Limb (tissue), 2 donors: ENCODE data around the gene C16orf96.
A peak's percentile ranks its signal among the peaks of the same experiment; 100 is the strongest.
"Not testable (repeated sequence)": the region's sequence is repeated elsewhere in the genome, so short reads cannot be mapped to it uniquely, and the experiment has no call there.

Source experiments
- DNase-seq, 2 donors: peaks; one replicate each; pipeline ENCODE4 v3.0.0-alpha.2; 2016; ENCODE audit errors: extremely low spot score in 2 of 2

The C16orf96 gene

DNA sequence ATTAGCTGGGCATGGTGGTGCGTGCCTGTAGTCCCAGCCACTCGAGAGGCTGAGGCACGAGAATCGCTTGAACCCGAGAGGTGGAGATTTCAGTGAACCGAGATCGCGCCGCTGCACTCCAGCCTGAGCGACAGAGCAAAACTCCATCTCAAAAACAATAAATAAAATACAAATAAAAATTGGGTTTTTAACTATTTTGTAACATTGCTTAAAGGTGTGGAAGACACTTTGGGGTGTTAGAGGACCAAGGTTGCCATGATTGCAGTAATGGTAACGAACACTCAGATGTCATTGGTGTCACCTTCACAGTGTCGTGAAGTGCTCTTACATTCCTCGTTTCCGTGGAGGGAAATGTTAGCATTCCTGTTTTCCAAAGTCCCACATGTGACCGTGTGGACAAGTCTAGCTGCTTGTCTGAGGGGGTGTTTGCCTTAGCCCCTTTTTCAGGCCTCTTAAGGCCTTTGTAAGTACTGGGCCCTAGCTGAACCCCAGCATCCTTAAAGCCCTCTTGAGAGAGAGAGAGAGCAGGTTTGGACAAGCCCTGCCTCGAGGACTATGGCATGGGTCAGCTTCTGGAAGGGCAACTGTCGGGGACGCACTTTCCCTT is 8.6 kb downstream of the C16orf96 start:
- DNase-seq = no peak

GRCh38 chr16:4566144-4566543 is 10.0 kb downstream of the C16orf96 start:
- no peak for DNase-seq

- no peak for DNase-seq
These were observed 13.9 kb downstream of the C16orf96 start for GRCh38 chr16:4570086-4570485.

GRCh38 chr16:4570688-4571321 is 14.7 kb downstream of the C16orf96 start:
- DNase-seq = no peak

GRCh38 chr16:4572715-4573114 is 16.6 kb downstream of the C16orf96 start:
- peak in 1 of 2 donors; percentile 7 for DNase-seq

DNA sequence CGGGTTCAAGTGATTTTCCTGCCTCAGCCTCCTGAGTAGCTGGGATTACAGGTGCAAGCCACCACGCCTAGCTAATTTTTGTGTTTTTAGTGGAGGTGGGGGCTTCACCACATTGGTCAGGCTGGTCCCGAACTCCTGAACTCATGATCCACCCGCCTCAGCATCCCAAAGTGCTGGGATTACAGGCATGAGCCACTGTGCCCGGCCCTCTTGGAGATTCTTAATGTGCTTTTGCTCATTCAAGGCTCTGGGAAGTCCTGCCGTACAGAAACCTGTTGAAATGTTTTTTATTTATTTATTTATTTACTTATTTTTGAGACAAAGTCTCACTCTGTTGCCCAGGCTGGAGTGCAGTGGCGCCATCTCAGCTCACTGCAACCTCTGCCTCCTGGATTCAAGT is 17.8 kb downstream of the C16orf96 start:
- not testable (repeated sequence) for DNase-seq

DNA sequence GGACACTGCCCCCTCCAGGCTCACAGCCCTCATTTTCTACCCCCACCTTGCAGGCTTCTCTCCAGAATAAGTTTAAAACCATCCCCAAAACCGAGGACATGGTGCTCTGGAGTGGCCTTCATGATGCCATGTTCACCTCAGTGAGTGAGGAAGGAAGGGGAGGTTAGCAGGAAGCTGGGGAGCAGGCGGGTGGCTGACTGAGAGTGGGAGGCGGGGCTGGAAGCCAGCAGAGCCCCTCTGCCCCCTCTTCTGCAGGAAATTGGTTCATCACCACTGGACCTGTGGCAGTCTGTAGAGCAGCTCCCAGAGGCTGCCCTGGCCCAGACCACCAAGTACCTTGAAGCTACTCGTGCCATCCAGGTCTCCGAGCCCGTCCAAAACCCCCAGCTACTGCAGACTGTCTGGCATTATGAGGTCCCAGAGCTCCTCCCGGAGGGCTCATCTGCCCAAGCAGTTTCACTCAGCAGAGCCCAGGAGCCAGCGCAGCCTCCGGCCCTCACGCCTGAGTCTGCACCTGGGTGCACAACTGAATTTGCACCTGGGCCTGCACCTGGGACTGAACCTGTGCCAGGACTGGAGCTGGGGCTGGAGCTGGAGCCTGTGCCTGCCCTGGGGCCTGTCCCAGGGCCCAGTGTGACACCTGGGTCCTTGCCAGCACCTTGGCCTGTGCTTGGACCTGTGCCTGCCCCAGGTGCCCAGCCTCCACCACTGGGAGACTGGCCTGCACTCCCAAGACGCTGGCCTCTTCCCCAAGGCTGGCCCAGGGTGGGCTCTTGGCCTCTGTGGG is 19.0 kb downstream of the C16orf96 start:
- no peak for DNase-seq

GRCh38 chr16:4576008-4576407 is 19.9 kb downstream of the C16orf96 start:
- DNase-seq = no peak

DNA sequence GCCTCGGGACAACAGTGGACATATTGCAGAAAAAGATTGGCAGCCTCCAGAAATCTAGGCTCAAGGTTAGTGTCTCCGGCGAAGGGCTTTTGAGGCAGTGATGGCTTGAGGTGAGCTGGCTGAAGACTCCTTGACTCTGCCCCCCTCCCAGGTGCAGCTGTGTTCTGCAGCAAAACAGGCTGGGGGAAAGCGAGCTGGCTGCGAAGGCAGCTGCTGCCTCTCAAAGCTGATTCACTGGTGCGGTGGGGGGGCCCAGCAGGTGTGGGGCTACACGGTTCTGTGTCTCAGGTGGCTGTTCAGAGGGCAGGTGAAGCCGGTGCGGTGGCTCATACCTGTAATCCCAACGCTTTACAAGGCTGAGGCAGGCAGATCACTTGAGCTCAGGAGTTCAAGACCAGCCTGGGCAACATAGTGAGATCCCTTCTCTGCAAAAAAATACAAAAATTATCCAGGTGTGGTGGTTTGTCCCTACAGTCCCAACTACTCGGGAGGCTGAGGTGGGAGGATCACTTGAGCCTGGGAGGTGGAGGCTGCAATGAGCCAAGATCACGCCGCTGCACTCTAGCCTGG is 22.9 kb downstream of the C16orf96 start:
- no peak for DNase-seq

DNA sequence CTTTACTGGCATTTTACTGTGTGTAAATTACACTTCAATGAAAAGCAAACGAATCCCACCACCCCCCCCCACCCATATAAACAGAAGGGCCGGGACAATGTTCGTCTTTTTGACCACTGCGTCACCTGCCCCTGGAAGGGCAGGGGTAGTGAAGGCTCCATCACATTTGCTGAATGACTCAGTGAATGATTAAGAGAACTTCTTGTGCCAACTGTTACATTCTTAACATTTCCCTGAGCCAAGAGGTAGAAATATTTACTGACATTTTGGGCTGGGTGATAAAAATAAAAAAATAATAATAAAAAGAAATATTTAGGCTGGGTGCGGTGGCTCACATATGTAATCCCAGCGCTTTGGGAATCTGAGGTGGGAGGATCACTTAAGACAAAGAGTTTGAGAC is 24.1 kb downstream of the C16orf96 start:
- DNase-seq = no peak

GRCh38 chr16:4583906-4584305 is 27.8 kb downstream of the C16orf96 start:
- no peak for DNase-seq

DNA sequence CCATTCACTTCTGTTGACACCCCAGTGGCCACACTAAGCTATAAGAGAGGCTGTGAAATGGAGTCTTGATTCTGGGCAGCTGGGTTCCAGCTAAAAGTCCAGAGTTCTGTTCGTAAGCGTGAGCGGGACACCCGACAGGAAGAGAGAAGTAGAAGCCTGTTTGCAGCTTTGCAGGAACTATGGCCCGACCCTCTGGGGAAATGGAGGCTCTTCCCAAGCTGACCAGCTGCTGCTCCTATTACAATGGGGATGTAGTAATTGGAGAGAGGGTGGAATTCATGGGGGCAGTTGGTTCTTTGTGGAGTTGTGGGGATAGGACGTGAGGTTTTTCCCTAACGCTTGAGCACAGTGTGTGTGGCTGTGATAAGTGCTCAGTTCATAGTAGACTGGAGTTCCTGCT is 30.2 kb downstream of the C16orf96 start:
- DNase-seq = no peak

DNA sequence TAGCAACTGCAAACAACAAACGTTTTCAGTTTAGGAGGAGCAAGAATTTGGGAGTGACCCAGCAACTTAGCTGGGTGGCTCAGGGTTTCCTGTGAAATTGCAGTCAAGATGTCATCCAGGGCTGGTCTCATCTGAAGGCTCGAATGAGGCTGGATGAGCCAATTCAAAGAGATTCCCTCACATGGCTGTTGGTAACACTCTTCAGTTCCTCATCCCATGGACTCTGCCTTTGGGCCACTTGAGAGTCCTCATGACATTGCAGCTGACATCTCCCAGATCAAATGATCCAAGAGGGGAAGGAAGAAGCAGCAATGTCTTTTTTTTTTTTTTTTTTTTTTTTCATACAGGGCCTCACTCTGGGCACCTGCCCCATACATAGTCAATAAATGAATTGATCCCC is 32.2 kb downstream of the C16orf96 start:
- DNase-seq = no peak

DNA sequence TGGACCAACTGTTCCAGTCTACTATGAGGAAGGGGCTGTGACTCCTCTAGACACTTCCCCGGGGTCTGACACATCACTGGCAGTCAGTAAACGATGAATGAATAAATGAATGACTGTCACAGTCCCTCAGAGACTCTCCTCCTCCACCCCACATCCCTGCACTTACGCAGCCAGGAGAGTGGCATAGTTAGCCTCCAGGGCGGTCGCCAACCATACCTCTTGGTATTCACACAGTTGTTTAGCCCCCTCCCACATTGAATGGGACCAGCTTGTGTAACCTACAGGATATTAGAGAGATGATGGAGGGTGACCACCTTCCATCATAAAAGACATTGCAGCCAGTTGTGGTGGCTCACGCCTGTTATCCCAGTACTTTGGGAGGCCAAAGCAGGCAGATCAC is 32.8 kb downstream of the C16orf96 start:
- no peak for DNase-seq

DNA sequence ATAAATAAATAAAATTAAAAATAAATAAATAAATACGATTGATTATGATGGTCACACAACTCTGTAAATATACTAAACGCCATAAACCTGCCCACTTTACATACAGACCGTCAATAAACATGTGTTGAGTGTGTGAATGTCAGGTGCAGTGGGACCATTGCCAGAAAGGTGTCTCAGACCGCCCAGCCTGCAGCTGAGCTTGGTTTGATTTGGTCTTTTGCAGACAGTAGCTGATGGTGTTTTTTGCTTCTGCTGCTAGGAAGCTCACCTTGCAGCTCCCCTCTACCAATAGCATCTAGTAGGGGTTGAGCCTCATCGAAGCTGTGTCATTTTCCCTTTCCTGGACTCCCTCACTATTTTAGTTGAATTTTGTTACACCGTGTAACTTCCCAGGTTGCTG is 35.1 kb downstream of the C16orf96 start:
- DNase-seq = no peak

DNA sequence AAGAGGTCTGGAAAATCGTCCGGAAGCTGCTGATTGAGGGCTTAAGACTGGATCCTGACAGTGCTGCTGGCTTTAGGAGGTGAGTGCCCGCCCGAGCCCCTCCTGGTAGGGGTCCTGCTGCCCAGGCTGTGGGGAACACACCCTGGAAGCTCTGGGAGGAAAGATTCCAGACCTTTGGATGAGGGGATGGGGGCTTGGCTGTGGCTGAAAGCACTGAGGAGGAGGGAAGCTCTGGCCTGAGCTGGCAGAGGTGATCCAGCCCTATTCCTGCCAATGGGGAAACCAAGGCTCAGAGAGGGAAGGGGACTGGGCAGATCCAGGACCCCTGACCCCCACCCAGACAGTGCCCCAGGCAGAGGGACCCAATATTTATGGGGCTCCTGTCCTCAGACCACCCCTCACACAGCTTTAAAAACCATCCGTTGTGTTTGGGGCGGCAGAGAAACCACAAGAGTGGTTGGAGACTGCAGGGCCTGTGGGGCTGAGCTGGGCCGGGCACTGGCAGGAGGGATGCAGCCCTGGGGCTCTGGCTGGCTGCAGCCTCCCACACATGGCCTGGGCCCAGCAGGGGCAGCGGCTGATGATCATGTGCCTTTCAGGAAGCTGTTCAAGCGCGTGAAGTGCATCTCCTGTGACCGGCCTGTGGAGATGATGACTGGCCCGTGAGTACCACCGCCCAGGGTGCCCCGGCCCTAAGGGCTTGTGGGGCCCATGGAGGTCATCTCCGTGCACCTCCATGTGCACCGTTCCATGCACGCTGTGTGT is 35.7 kb downstream of the C16orf96 start:
- no peak for DNase-seq

DNA sequence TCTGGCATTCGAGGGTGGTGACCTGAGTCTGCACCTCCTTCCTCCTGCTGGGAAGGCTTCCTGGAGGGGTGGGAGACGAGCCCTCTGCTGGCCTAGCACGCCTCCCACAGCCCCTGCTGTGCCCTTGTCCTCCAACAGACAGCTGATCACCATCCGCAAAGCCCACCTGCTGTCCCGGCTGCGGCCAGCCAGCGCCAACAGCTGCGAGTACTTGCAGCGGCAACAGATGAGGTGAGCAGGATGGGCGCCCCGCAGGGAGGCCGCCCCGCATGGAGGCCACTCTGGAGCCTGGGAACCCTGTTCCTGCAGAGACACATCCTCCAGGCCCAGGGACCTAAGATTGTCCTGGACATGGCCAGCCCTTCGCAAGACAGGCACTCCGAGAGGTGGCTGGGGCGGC is 36.9 kb downstream of the C16orf96 start:
- peak in 1 of 2 donors; percentile 15 for DNase-seq

DNA sequence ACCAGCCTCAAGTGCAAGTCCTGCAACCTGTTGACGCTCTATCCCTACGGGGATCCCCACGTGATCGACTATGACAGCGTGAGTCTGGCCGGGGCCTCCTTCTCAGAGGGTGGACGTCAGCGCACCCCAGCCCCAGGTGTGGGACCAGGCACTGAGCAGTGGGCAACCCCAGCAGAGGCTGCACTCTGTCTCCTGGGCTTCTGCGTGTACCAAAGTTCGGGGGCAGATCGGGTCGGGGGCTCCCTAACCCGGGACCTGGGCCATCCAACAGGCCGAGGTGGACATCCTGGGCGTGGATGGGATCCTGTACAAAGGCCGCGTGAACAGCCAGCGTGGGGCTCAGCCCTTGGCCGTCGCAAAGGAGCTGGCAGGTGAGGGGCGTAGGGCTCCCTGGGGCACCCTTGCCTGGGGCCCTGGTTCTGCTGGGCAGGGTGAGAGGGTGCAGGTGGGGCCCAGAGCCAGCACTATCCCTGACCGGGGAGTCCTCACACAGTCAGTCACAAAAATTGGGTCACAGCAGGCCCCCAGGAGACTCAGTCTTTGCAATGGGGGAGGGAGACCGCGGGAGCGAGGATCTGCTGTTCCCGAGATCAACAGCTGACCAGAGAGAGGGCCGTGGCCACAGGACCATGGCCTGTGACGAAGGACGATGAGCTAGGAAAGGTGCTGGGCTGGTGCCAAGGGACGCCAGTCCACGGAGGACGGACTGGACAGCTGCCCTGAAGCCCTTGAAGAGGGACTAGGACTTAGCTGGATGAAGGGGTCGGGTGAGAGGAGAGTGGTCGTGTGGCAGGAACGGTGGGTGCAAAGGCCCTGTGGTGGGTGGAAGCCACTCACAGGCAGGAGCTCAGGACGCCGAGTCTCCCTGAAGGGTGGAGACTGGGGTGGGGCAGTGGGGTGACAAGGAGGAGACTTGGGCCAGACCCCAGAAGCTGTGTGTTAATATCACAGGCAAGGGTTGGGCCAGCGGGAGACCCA is 38.6 kb downstream of the C16orf96 start:
- DNase-seq = no peak

- no peak for DNase-seq
These were observed 41.0 kb downstream of the C16orf96 start for GRCh38 chr16:4597174-4597573.

GRCh38 chr16:4599037-4599436 is 42.9 kb downstream of the C16orf96 start:
- DNase-seq = no peak
